ENCODE results near the gene CDH22. TPM values are rescaled to one million over a fixed set of nuclear protein-coding genes. Genes with fewer than 3 reads are reported as not detected.

CDH22 gene
- total and polyA plus RNA-seq, 9 of the 15 experiments (the other 6 are each of a cell fraction or from before 2014, with no cell fraction given): 0.07 to 0.08 TPM; not detected in 7

- TF ChIP-seq ZNF512 (tag; IDR thresholded peaks at IDR 0.05) (no peak), TRIM24 (IDR thresholded peaks at IDR 0.05) (no peak), SP2 (IDR thresholded peaks at IDR 0.05; ENCODE audit: extremely low read depth, low read depth, low read length, poor library complexity, severe bottlenecking) (no peak)
These were observed 3.4 kb downstream of the CDH22 start (continued) for GRCh38 chr20:46304852-46305251.

- 38% methylated on average over 4 of the region's 4 CpGs for WGBS (ENCODE audit: insufficient coverage, low coverage, missing lambda C conversion rate)
- Histone ChIP-seq H3K4me2 (ENCODE audit: insufficient read depth, low read length) (no peak overlapping the region), H3K4me3 (no peak overlapping the region), H3K79me2 (ENCODE audit: control insufficient read depth, insufficient read depth, low read length) (no peaks in the 10 kb centered on the region), H3K9me1 (ENCODE audit: control insufficient read depth, insufficient read depth, low read length) (no peaks in the 10 kb centered on the region), H4K20me1 (replicated peaks; ENCODE audit: control insufficient read depth, insufficient read depth, low read length) (0 out of 2 replicates have a peak, but pooled peaks cover 2% of the 10 kb centered on the region), H3K27me3 (ENCODE audit: control insufficient read depth in 2 of 2, insufficient read depth in 2 of 2, low read length in 2 of 2) (peaks cover 7 to 75% of the 10 kb centered on the region in 2 experiments; a peak in 4 of 5 replicates), H3K9me3 (replicated peaks; ENCODE audit: control insufficient read depth, insufficient read depth, low read depth, low read length) (no peaks in the 10 kb centered on the region), H3K9ac (ENCODE audit: insufficient read depth in 1 of 2, low read depth in 2 of 2, low read length in 2 of 2) (no peak overlapping the region), H3K4me1 (replicated peaks in 1 of 2; ENCODE audit: control insufficient read depth in 2 of 2, insufficient read depth in 2 of 2, low read length in 2 of 2) (peaks cover 0 to 22% of the 10 kb centered on the region in 2 experiments; a peak in 2 of 5 replicates), H2AFZ (ENCODE audit: low read depth, low read length) (no peak overlapping the region), H3K27ac (ENCODE audit: extremely low read depth, low read depth, low read length) (no peak overlapping the region), H3K36me3 (ENCODE audit: control insufficient read depth, insufficient read depth, low read length) (no peaks in the 10 kb centered on the region)
- ATAC-seq (no peak), DNase-seq (ENCODE audit: extremely low read depth in 1 of 4, low spot score in 3 of 4) (no peak), FAIRE-seq (no peak)
- in situ Hi-C loops (cut with MboI): loop anchor here (25.0 kb wide), 1 partner anchor 167 kb away; no protein-coding TSS in a partner anchor
- no TSS peak for BruUV-seq (replicated peaks)
- intact Hi-C loops (cut with micrococcal nuclease): no loop called here
- ChIA-PET POLR2A (interaction anchor here (0.6 to 1.0 kb wide), 2 partner anchors 9 to 60 kb away, joined by 3 read pairs; no protein-coding TSS in a partner anchor), CTCF (ENCODE audit: low intra/inter-chr PET ratio) (no interaction called here)
- TF ChIP-seq ZNF830 (CRISPR knock-in tag; IDR thresholded peaks at IDR 0.05) (no peak), BDP1 (IDR thresholded peaks at IDR 0.05; ENCODE audit: insufficient read depth, insufficient read length) (no peak), CHCHD3 (CRISPR knock-in tag; IDR thresholded peaks at IDR 0.05) (no peak), RBM14 (IDR thresholded peaks at IDR 0.05; ENCODE audit: borderline replicate concordance, insufficient read depth, low read depth, low read length) (no peak), ZNF280A (IDR thresholded peaks at IDR 0.05; ENCODE audit: low read depth, partially characterized antibody) (no peak), SAFB (IDR thresholded peaks at IDR 0.05; ENCODE audit: borderline replicate concordance, low read depth, low read length) (no peak), SRSF9 (IDR thresholded peaks at IDR 0.05; ENCODE audit: borderline replicate concordance, low read depth, low read length) (no peak), POLR2G (IDR thresholded peaks at IDR 0.05; ENCODE audit: low read depth, low read length) (no peak), ZBTB11 (CRISPR knock-in tag; IDR thresholded peaks at IDR 0.05) (no peak), L3MBTL2 (IDR thresholded peaks at IDR 0.05) (no peak), POLR2AphosphoS2 (IDR thresholded peaks at IDR 0.05; ENCODE audit: low read length) (no peak), ZNF263 (CRISPR knock-in tag; IDR thresholded peaks at IDR 0.05; ENCODE audit: borderline replicate concordance) (no peak)
These were observed 3.9 kb downstream of the CDH22 start for GRCh38 chr20:46304361-46304760.
